WTC11 (cell line): ENCODE data around the gene RPUSD4. TPM values are rescaled to one million over a fixed set of nuclear protein-coding genes. Genes with fewer than 3 reads are reported as not detected.

ENCODE experiments used
- ATAC-seq: fragments of 200-7000 bp; cut with Tn5 transposase; 2 replicates; pipeline ENCODE4 v1.10.0; 2021; ENCODE audit warnings: mild to moderate bottlenecking, moderate library complexity
- CTCF ChIA-PET: fragments of 300-600 bp; sonication (Branson Sonifier 250); formaldehyde crosslinking; loops from one replicate; lab custom pipeline; 2021; ENCODE audit warnings: antibody characterized with exemption; lab: Charles Lee
- POLR2A ChIA-PET: fragments of 350-600 bp; sonication (Branson Sonifier 250); formaldehyde crosslinking; loops from one replicate; lab custom pipeline; 2021; ENCODE audit warnings: antibody characterized with exemption; lab: Charles Lee
- DNase-seq: peaks from one replicate; pipeline ENCODE4 v3.0.0; 2021; ENCODE audit warnings: low spot score
- H3K27ac Mint-ChIP-seq: 2 replicates; pipeline ENCODE4 v1.8.0; 2021; ENCODE audit warnings: mixed read lengths
- H3K27me3 Mint-ChIP-seq: 2 replicates; pipeline ENCODE4 v1.8.0; 2021; ENCODE audit warnings: low read depth, mild to moderate bottlenecking, moderate library complexity, mixed read lengths
- H3K36me3 Mint-ChIP-seq: 2 replicates; pipeline ENCODE4 v1.8.0; 2021; ENCODE audit warnings: mixed read lengths
- H3K4me1 Mint-ChIP-seq: 2 replicates; pipeline ENCODE4 v1.8.0; 2022; ENCODE audit warnings: mixed read lengths
- H3K4me3 Mint-ChIP-seq: 2 replicates; pipeline ENCODE4 v1.8.0; 2021; ENCODE audit warnings: mild to moderate bottlenecking, moderate library complexity, mixed read lengths
- H3K9me3 Mint-ChIP-seq: 2 replicates; pipeline ENCODE4 v1.8.0; 2021; ENCODE audit warnings: mixed read lengths
- AFF4 ChIP-seq: sonication (generic); formaldehyde crosslinking; IDR thresholded peaks from 2 replicates; pipeline ENCODE4 v1.8.1; 2023; ENCODE audit warnings: mild to moderate bottlenecking, missing genetic modification reagents, borderline replicate concordance
- ATF1 ChIP-seq: sonication (generic); formaldehyde crosslinking; IDR thresholded peaks from 2 replicates; pipeline ENCODE4 v1.8.1; 2023; ENCODE audit warnings: mild to moderate bottlenecking, moderate library complexity, missing genetic modification reagents
- ATF3 ChIP-seq: sonication (generic); formaldehyde crosslinking; conservative IDR thresholded peaks from 2 replicates; pipeline ENCODE4 v1.8.1; 2022; ENCODE audit warnings: mild to moderate bottlenecking, missing genetic modification reagents
- ELF4 ChIP-seq: sonication (generic); formaldehyde crosslinking; IDR thresholded peaks from 2 replicates; pipeline ENCODE4 v1.8.1; 2022; ENCODE audit warnings: low read depth, mild to moderate bottlenecking, moderate library complexity, missing genetic modification reagents
- ETV6 ChIP-seq: sonication (generic); formaldehyde crosslinking; IDR thresholded peaks from 2 replicates; pipeline ENCODE4 v1.8.1; 2022; ENCODE audit warnings: mild to moderate bottlenecking, missing genetic modification reagents
- FOXP1 ChIP-seq: sonication (generic); formaldehyde crosslinking; IDR thresholded peaks from 2 replicates; pipeline ENCODE4 v1.8.0; 2022; ENCODE audit warnings: missing genetic modification reagents, mild to moderate bottlenecking, moderate library complexity, borderline replicate concordance
- GTF2I ChIP-seq: fragments of 250-450 bp; sonication (Bioruptor Pico); conservative IDR thresholded peaks from 2 replicates; pipeline ENCODE4 v1.4.0; 2021; ENCODE audit warnings: mild to moderate bottlenecking
- IRF1 ChIP-seq: sonication (generic); formaldehyde crosslinking; IDR thresholded peaks from 2 replicates; pipeline ENCODE4 v1.8.0; 2023; ENCODE audit warnings: missing genetic modification reagents
- IRF2 ChIP-seq: sonication (generic); formaldehyde crosslinking; IDR thresholded peaks from 2 replicates; pipeline ENCODE4 v1.8.0; 2022; ENCODE audit warnings: low read depth, missing genetic modification reagents, borderline replicate concordance
- JUN ChIP-seq: sonication (generic); formaldehyde crosslinking; IDR thresholded peaks from 2 replicates; pipeline ENCODE4 v1.8.0; 2023; ENCODE audit warnings: mild to moderate bottlenecking, missing genetic modification reagents
- KAT7 ChIP-seq: sonication (generic); formaldehyde crosslinking; IDR thresholded peaks from 2 replicates; pipeline ENCODE4 v1.8.1; 2023; ENCODE audit warnings: missing genetic modification reagents, mild to moderate bottlenecking, borderline replicate concordance
- MAX ChIP-seq: sonication (generic); formaldehyde crosslinking; IDR thresholded peaks from 2 replicates; pipeline ENCODE4 v1.8.0; 2022; ENCODE audit warnings: mild to moderate bottlenecking, missing genetic modification reagents
- MXD4 ChIP-seq: fragments of 250-450 bp; sonication (Bioruptor Pico); IDR thresholded peaks from 2 replicates; pipeline ENCODE4 v1.8.0; 2021; ENCODE audit warnings: mild to moderate bottlenecking, moderate library complexity, borderline replicate concordance
- NFATC4 ChIP-seq: fragments of 250-450 bp; sonication (Bioruptor Pico); IDR thresholded peaks from 2 replicates; pipeline ENCODE4 v1.9.0; 2021; ENCODE audit warnings: mild to moderate bottlenecking
- NFE2L1 ChIP-seq: sonication (generic); formaldehyde crosslinking; IDR thresholded peaks from 2 replicates; pipeline ENCODE4 v1.8.1; 2023; ENCODE audit warnings: missing genetic modification reagents
- NFYB ChIP-seq: sonication (generic); formaldehyde crosslinking; conservative IDR thresholded peaks from 2 replicates; pipeline ENCODE4 v1.8.0; 2022; ENCODE audit warnings: low read depth, missing genetic modification reagents
- OVOL2 ChIP-seq: fragments of 250-450 bp; sonication (Bioruptor Pico); IDR thresholded peaks from 2 replicates; pipeline ENCODE4 v1.9.0; 2021; ENCODE audit warnings: mild to moderate bottlenecking, borderline replicate concordance
- PREB ChIP-seq: sonication (generic); formaldehyde crosslinking; IDR thresholded peaks from 2 replicates; pipeline ENCODE4 v1.8.1; 2022; ENCODE audit warnings: mild to moderate bottlenecking, missing genetic modification reagents, moderate library complexity, borderline replicate concordance
- RELA ChIP-seq: sonication (generic); formaldehyde crosslinking; IDR thresholded peaks from 2 replicates; pipeline ENCODE4 v1.8.1; 2022; ENCODE audit warnings: missing genetic modification reagents, mild to moderate bottlenecking, borderline replicate concordance
- SMAD4 ChIP-seq: sonication (generic); formaldehyde crosslinking; IDR thresholded peaks from 2 replicates; pipeline ENCODE4 v1.8.0; 2022; ENCODE audit warnings: mild to moderate bottlenecking, missing genetic modification reagents
- SOX15 ChIP-seq: fragments of 250-450 bp; sonication (Bioruptor Pico); IDR thresholded peaks from 2 replicates; pipeline ENCODE4 v1.9.0; 2021; ENCODE audit warnings: mild to moderate bottlenecking
- ZMAT4 ChIP-seq: fragments of 250-450 bp; sonication (Bioruptor Pico); IDR thresholded peaks from 2 replicates; pipeline ENCODE4 v1.9.0; 2021; ENCODE audit warnings: mild to moderate bottlenecking
- ZNF138 ChIP-seq: sonication (generic); formaldehyde crosslinking; conservative IDR thresholded peaks from 2 replicates; pipeline ENCODE4 v1.8.1; 2022; ENCODE audit warnings: mild to moderate bottlenecking, moderate library complexity, missing genetic modification reagents
- ZNF263 ChIP-seq: sonication (generic); formaldehyde crosslinking; IDR thresholded peaks from 2 replicates; pipeline ENCODE4 v1.8.1; 2022; ENCODE audit warnings: low read depth, mild to moderate bottlenecking, moderate library complexity, missing genetic modification reagents
- ZNF396 ChIP-seq: fragments of 250-450 bp; sonication (Bioruptor Pico); IDR thresholded peaks from 2 replicates; pipeline ENCODE4 v1.8.0; 2021; ENCODE audit warnings: mild to moderate bottlenecking, moderate library complexity, borderline replicate concordance
- total RNA-seq: library from RNA; stranded (reverse); gene quantifications from 3 replicates; pipeline ENCODE4 v1.2.3, GENCODE V29; 2021

RPUSD4 gene
- total RNA-seq, 1 experiment from 2014 or later: 46.6 TPM

- TF ChIP-seq ZMAT4 (CRISPR knock-in tag): no peak
- TF ChIP-seq NFATC4 (CRISPR knock-in tag): no peak
- no peak for TF ChIP-seq ATF3 (CRISPR knock-in tag)
- no peak for TF ChIP-seq OVOL2 (CRISPR knock-in tag)
- TF ChIP-seq ZNF396 (CRISPR knock-in tag): no peak
- TF ChIP-seq IRF2: no peak
- TF ChIP-seq GTF2I (CRISPR knock-in tag): no peak
- TF ChIP-seq KAT7 (CRISPR knock-in tag): 0 out of 2 replicates have a peak, but pooled peaks have one; percentile 1
- TF ChIP-seq ZNF138 (CRISPR knock-in tag): no peak
- TF ChIP-seq SMAD4 (CRISPR knock-in tag): no peak
- 0 out of 2 replicates have a peak, but pooled peaks have one; percentile 47 for TF ChIP-seq AFF4 (CRISPR knock-in tag)
- TF ChIP-seq PREB (CRISPR knock-in tag): no peak
- TF ChIP-seq FOXP1 (CRISPR knock-in tag): no peak; the same call in 1 of the 2 replicates
- peak; percentile 58; the same call in 1 of the 2 replicates for TF ChIP-seq JUN (CRISPR knock-in tag)
- TF ChIP-seq ZNF263: no peak
These were observed at the start of gene RPUSD4, which contains the start of gene FAM118B (continued) for GRCh38 chr11:126211236-126212088.

- peaks cover 52% of the 10 kb centered on the region for H3K36me3 Mint-ChIP-seq
- no peak for ATAC-seq
- TF ChIP-seq ELF4 (CRISPR knock-in tag) (no peak), RELA (CRISPR knock-in tag) (no peak), ZNF138 (CRISPR knock-in tag) (no peak), ETV6 (CRISPR knock-in tag) (no peak), NFE2L1 (CRISPR knock-in tag) (no peak), NFYB (no peak), OVOL2 (CRISPR knock-in tag) (no peak), JUN (CRISPR knock-in tag) (no peak), MAX (CRISPR knock-in tag) (no peak), MXD4 (CRISPR knock-in tag) (no peak), AFF4 (CRISPR knock-in tag) (no peak), SOX15 (CRISPR knock-in tag) (no peak), ATF1 (no peak), IRF1 (no peak), FOXP1 (CRISPR knock-in tag) (no peak), ZNF396 (CRISPR knock-in tag) (no peak)
These were observed 46.3 kb upstream of the RPUSD4 start for GRCh38 chr11:126257764-126258163.

More at GRCh38 chr11:126257764-126258163, 46.3 kb upstream of the RPUSD4 start:
- H3K4me3 Mint-ChIP-seq: no peak overlapping the region
- no peak for DNase-seq
- no peak overlapping the region for H3K27ac Mint-ChIP-seq
- ChIA-PET CTCF (no interaction called here), POLR2A (no interaction called here)
- no peaks in the 10 kb centered on the region for H3K4me1 Mint-ChIP-seq
- no peaks in the 10 kb centered on the region for H3K27me3 Mint-ChIP-seq
- H3K9me3 Mint-ChIP-seq: no peaks in the 10 kb centered on the region
